Measurements from ENCODE around the gene ELL2. TPM values are rescaled to one million over a fixed set of nuclear protein-coding genes. Genes with fewer than 3 reads are reported as not detected.
A peak's percentile ranks its signal among the peaks of the same experiment; 100 is the strongest.

ELL2 gene
- total and polyA plus RNA-seq, 2 of the 13 experiments (the other 11 are each of a cell fraction or from before 2014, with no cell fraction given) = 78.9 to 97.1 TPM

GRCh38 chr5:95988877-95989276, 27.2 kb upstream of the ELL2 start (continued):
- TF ChIP-seq, protein P1, sequence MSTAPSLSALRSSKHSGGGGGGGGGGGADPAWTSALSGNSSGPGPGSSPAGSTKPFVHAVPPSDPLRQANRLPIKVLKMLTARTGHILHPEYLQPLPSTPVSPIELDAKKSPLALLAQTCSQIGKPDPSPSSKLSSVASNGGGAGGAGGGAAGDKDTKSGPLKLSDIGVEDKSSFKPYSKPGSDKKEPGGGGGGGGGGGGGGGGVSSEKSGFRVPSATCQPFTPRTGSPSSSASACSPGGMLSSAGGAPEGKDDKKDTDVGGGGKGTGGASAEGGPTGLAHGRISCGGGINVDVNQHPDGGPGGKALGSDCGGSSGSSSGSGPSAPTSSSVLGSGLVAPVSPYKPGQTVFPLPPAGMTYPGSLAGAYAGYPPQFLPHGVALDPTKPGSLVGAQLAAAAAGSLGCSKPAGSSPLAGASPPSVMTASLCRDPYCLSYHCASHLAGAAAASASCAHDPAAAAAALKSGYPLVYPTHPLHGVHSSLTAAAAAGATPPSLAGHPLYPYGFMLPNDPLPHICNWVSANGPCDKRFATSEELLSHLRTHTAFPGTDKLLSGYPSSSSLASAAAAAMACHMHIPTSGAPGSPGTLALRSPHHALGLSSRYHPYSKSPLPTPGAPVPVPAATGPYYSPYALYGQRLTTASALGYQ (CRISPR knock-in tag; IDR thresholded peaks at IDR 0.05) = peak; percentile 44; the same call in 1 of the 2 replicates
- TF ChIP-seq TBP (CRISPR knock-in tag; IDR thresholded peaks at IDR 0.05) = no peak
- no peak for TF ChIP-seq RBAK (CRISPR knock-in tag; IDR thresholded peaks at IDR 0.05)
- peak; percentile 35; the same call in 1 of the 2 replicates for TF ChIP-seq CEBPG (CRISPR knock-in tag; IDR thresholded peaks at IDR 0.05)
- TF ChIP-seq ZNF44 (CRISPR knock-in tag; IDR thresholded peaks at IDR 0.05) = no peak
- no peak for TF ChIP-seq ZNF609 (CRISPR knock-in tag; IDR thresholded peaks at IDR 0.05; ENCODE audit: borderline replicate concordance)
- peak; percentile 68 for TF ChIP-seq NCOA2 (CRISPR knock-in tag; IDR thresholded peaks at IDR 0.05)
- no peak for TF ChIP-seq TCF12 (IDR thresholded peaks at IDR 0.05)
- 0 out of 2 replicates have a peak, but pooled peaks have one; percentile 37 for TF ChIP-seq TCF12 (CRISPR knock-in tag; IDR thresholded peaks at IDR 0.05)
- no peak for TF ChIP-seq ZNF775 (CRISPR knock-in tag; IDR thresholded peaks at IDR 0.05; ENCODE audit: borderline replicate concordance)
- TF ChIP-seq KDM5A (IDR thresholded peaks at IDR 0.05; ENCODE audit: borderline replicate concordance, low read length) = no peak
- no peak for TF ChIP-seq STAT5B (CRISPR knock-in tag; IDR thresholded peaks at IDR 0.05)
- TF ChIP-seq ZNF615 (CRISPR knock-in tag; IDR thresholded peaks at IDR 0.05; ENCODE audit: borderline replicate concordance) = no peak
- peak; percentile 52; the same call in 1 of the 2 replicates for TF ChIP-seq ISL2 (CRISPR knock-in tag; IDR thresholded peaks at IDR 0.05)
- peak; percentile 87 for TF ChIP-seq KDM6A (CRISPR knock-in tag; IDR thresholded peaks at IDR 0.05; ENCODE audit: low read depth)
- no peak for TF ChIP-seq ZNF563 (CRISPR knock-in tag; IDR thresholded peaks at IDR 0.05)
- TF ChIP-seq, protein P2, sequence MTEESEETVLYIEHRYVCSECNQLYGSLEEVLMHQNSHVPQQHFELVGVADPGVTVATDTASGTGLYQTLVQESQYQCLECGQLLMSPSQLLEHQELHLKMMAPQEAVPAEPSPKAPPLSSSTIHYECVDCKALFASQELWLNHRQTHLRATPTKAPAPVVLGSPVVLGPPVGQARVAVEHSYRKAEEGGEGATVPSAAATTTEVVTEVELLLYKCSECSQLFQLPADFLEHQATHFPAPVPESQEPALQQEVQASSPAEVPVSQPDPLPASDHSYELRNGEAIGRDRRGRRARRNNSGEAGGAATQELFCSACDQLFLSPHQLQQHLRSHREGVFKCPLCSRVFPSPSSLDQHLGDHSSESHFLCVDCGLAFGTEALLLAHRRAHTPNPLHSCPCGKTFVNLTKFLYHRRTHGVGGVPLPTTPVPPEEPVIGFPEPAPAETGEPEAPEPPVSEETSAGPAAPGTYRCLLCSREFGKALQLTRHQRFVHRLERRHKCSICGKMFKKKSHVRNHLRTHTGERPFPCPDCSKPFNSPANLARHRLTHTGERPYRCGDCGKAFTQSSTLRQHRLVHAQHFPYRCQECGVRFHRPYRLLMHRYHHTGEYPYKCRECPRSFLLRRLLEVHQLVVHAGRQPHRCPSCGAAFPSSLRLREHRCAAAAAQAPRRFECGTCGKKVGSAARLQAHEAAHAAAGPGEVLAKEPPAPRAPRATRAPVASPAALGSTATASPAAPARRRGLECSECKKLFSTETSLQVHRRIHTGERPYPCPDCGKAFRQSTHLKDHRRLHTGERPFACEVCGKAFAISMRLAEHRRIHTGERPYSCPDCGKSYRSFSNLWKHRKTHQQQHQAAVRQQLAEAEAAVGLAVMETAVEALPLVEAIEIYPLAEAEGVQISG (CRISPR knock-in tag; IDR thresholded peaks at IDR 0.05) = no peak
- TF ChIP-seq ZNF24 (IDR thresholded peaks at IDR 0.05) = no peak
- peak; percentile 77 for TF ChIP-seq GATAD2A (CRISPR knock-in tag; IDR thresholded peaks at IDR 0.05)
- no peak for TF ChIP-seq KAT2B (IDR thresholded peaks at IDR 0.05; ENCODE audit: borderline replicate concordance, low read depth, low read length)
- no peak for TF ChIP-seq ZNF530 (CRISPR knock-in tag; IDR thresholded peaks at IDR 0.05; ENCODE audit: low read depth)
- TF ChIP-seq FOXA3 (CRISPR knock-in tag; IDR thresholded peaks at IDR 0.05) = peak; percentile 76
- TF ChIP-seq HDAC1 (CRISPR knock-in tag; IDR thresholded peaks at IDR 0.05) = peak; percentile 40; the same call in 1 of the 2 replicates
- TF ChIP-seq ZNF841 (CRISPR knock-in tag; IDR thresholded peaks at IDR 0.05; ENCODE audit: borderline replicate concordance) = no peak
- peak; percentile 68 for TF ChIP-seq MED1 (CRISPR knock-in tag; IDR thresholded peaks at IDR 0.05)

All from HepG2 (cell line).